Keratinocyte (primary cell): Measurements from ENCODE around the gene AOPEP. TPM values are rescaled to one million over a fixed set of nuclear protein-coding genes. Genes with fewer than 3 reads are reported as not detected.

Experiments
- DNase-seq: peaks from one replicate; pipeline ENCODE4 v3.0.0-alpha.2; 2011; ENCODE audit warnings: low read depth, missing footprints, low spot score
- FAIRE-seq: peaks from 2 replicates; lab custom pipeline; 2011; peaks lifted over from hg19 to GRCh38; lab: Jason Lieb, UNC
- H2AFZ ChIP-seq: 2 replicates; pipeline ENCODE4 v1.6.0; 2012; ENCODE audit warnings: low read length, control low read depth, inconsistent platforms; ENCODE audit not compliant: control insufficient read depth
- H3K27ac ChIP-seq: 2 replicates; pipeline ENCODE4 v1.5.1; 2011; ENCODE audit warnings: low read length; ENCODE audit not compliant: control insufficient read depth, insufficient read depth
- H3K27me3 ChIP-seq: 3 replicates; pipeline ENCODE4 v1.6.0; 2011; ENCODE audit warnings: low read length; ENCODE audit not compliant: control insufficient read depth, insufficient read depth; ENCODE audit errors: extremely low read depth
- H3K36me3 ChIP-seq, 2 experiments: 2 replicates in 1 of 2; 3 replicates in 1 of 2; pipeline ENCODE4 v1.5.1; 2011; ENCODE audit warnings: low read length in 2 of 2, mild to moderate bottlenecking in 1 of 2; ENCODE audit not compliant: control insufficient read depth in 2 of 2, insufficient read depth in 2 of 2; ENCODE audit errors: extremely low read depth in 1 of 2
- H3K4me1 ChIP-seq: 3 replicates; pipeline ENCODE4 v1.5.1; 2011; ENCODE audit warnings: low read length; ENCODE audit not compliant: control insufficient read depth, insufficient read depth; ENCODE audit errors: extremely low read depth
- H3K4me2 ChIP-seq: 3 replicates; pipeline ENCODE4 v1.6.0; 2011; ENCODE audit warnings: low read depth, low read length; ENCODE audit not compliant: control insufficient read depth, insufficient read depth; ENCODE audit errors: extremely low read depth
- H3K4me3 ChIP-seq, 3 experiments: fragments of 200-600 bp in 1 of 3; sonication (generic) in 1 of 3; 2 replicates in 2 of 3; 3 replicates in 1 of 3; pipeline ENCODE4 v1.5.1; 2011 to 2016; ENCODE audit warnings: low read length in 3 of 3, mild to moderate bottlenecking in 3 of 3, control low read depth in 2 of 3, inconsistent platforms in 1 of 3, low read depth in 1 of 3, mixed read lengths in 1 of 3, mixed run types in 1 of 3, moderate library complexity in 1 of 3; ENCODE audit not compliant: control insufficient read depth in 2 of 3, insufficient read depth in 2 of 3; ENCODE audit errors: extremely low read depth in 1 of 3
- H3K79me2 ChIP-seq: 2 replicates; pipeline ENCODE4 v1.6.0; 2012; ENCODE audit warnings: low read length; ENCODE audit not compliant: control insufficient read depth, insufficient read depth
- H3K9ac ChIP-seq: 3 replicates; pipeline ENCODE4 v1.6.0; 2011; ENCODE audit warnings: low read length; ENCODE audit not compliant: control insufficient read depth, insufficient read depth; ENCODE audit errors: extremely low read depth
- H3K9me1 ChIP-seq: 3 replicates; pipeline ENCODE4 v1.6.0; 2011; ENCODE audit warnings: low read length; ENCODE audit not compliant: control insufficient read depth, insufficient read depth; ENCODE audit errors: extremely low read depth
- H3K9me3 ChIP-seq: 2 replicates; pipeline ENCODE4 v1.5.1; 2012; ENCODE audit warnings: low read depth, low read length; ENCODE audit not compliant: control insufficient read depth
- H4K20me1 ChIP-seq: 3 replicates; pipeline ENCODE4 v1.6.0; 2011; ENCODE audit warnings: low read length; ENCODE audit not compliant: control insufficient read depth, insufficient read depth; ENCODE audit errors: extremely low read depth
- CTCF ChIP-seq, 3 experiments: IDR thresholded peaks in 1 of 3; conservative IDR thresholded peaks in 1 of 3; optimal IDR thresholded peaks in 1 of 3; 2 replicates in 2 of 3; 3 replicates in 1 of 3; pipeline versions ENCODE3 to v1.5.1; 2011; ENCODE audit warnings: low read length in 3 of 3, mild to moderate bottlenecking in 3 of 3, moderate library complexity in 2 of 3, control low read depth in 1 of 3, inconsistent platforms in 1 of 3; ENCODE audit not compliant: insufficient read depth in 2 of 3; ENCODE audit errors: extremely low read depth in 1 of 3
- EZH2 ChIP-seq: IDR thresholded peaks from one replicate; pipeline ENCODE4 v1.6.1; 2012; ENCODE audit warnings: inconsistent platforms, mild to moderate bottlenecking, low read length, moderate library complexity
- dilution Hi-C: fragments of 300-500 bp; cut with MboI; formaldehyde crosslinking; loops from one replicate; pipeline ENCODE4 v1.7.0; 2020; ENCODE audit warnings: low sequenced_read_pairs; ENCODE audit not compliant: extremely low pct_ligation_motif_present
- polyA plus RNA-seq, 5 experiments: library from polyadenylated mRNA; depleted of rRNA in 3 of 5; stranded (reverse) in 3 of 5; stranded (forward) in 1 of 5; unstranded in 1 of 5; fragments of >200 nt; gene quantifications; 1 replicate in 1 of 5; 2 replicates in 3 of 5; 3 replicates in 1 of 5; pipeline versions ENCODE4 v1.2.1 to v1.2.3, GENCODE V29; 2011 to 2012; ENCODE audit warnings: missing spikeins in 2 of 5, low read depth in 1 of 5, low replicate concordance in 1 of 5

AOPEP gene
- polyA plus RNA-seq, 1 donor (not counting 4 experiments of a cell fraction or from before 2014, with no cell fraction given): 27.0 TPM

DNA sequence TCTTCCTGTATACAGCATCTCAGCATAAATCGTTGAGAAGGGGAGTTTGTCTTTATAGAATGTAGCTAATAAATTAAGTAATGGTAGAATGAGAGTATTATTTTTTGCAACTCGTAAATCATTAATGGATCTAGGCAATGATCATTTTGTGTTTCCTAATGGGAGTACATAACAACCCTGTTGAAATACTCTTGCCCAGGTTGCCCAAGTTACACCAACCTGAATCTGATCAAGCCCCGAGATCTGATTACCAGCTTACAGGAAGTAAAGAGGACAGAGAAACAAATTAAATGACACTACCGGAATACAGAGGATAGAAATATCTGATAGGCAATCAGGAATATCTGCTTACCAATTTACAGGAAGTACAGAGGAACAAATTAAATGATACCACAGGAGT, 107.3 kb downstream of the AOPEP start:
- Histone ChIP-seq H3K4me3 (no peak overlapping the region), H3K9me1 (no peaks in the 10 kb centered on the region), H3K9me3 (no peaks in the 10 kb centered on the region), H3K79me2 (no peaks in the 10 kb centered on the region), H3K4me1 (no peaks in the 10 kb centered on the region), H3K27ac (no peak overlapping the region), H3K36me3 (no peaks in the 10 kb centered on the region), H3K9ac (no peak overlapping the region), H3K4me2 (no peak overlapping the region), H4K20me1 (no peaks in the 10 kb centered on the region), H2AFZ (no peak overlapping the region), H3K27me3 (no peaks in the 10 kb centered on the region)
- dilution Hi-C loops: no loop called here
- DNase-seq (no peak), FAIRE-seq (no peak)
- no peak for TF ChIP-seq CTCF (optimal IDR thresholded peaks at IDR 0.05 in 1 of 3, IDR thresholded peaks at IDR 0.05 in 1 of 3, conservative IDR thresholded peaks at IDR 0.05 in 1 of 3; ENCODE audit: extremely low read depth in 1 of 3, insufficient read depth in 2 of 3, low read length in 3 of 3)
- no peak for TF ChIP-seq EZH2

DNA sequence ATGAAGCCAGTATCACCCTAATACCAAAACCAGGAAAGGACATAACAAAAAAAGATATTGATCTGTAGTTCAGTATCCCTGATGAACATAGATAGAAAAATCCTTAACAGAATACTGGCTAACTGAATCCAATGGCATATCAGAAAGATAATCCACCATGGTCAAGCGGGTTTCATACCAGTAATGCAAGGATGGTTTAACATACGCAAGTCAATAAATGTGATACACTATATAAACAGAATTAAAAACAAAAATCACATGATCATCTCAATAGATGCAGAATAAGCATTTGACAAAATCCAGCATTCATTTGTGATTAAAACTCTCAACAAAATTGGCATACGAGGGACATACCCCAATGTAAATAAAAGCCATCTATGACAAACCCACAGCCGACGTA, 110.9 kb downstream of the AOPEP start:
- Histone ChIP-seq H3K4me3 (no peak overlapping the region), H4K20me1 (no peaks in the 10 kb centered on the region), H3K9me1 (no peaks in the 10 kb centered on the region), H3K9ac (no peak overlapping the region), H3K4me2 (no peak overlapping the region), H3K36me3 (no peaks in the 10 kb centered on the region), H3K27me3 (no peaks in the 10 kb centered on the region), H3K9me3 (no peaks in the 10 kb centered on the region), H2AFZ (no peak overlapping the region), H3K4me1 (no peaks in the 10 kb centered on the region), H3K79me2 (no peaks in the 10 kb centered on the region), H3K27ac (no peak overlapping the region)
- TF ChIP-seq EZH2 (no peak), CTCF (optimal IDR thresholded peaks at IDR 0.05 in 1 of 3, IDR thresholded peaks at IDR 0.05 in 1 of 3, conservative IDR thresholded peaks at IDR 0.05 in 1 of 3; ENCODE audit: extremely low read depth in 1 of 3, insufficient read depth in 2 of 3, low read length in 3 of 3) (no peak)
- no peak for FAIRE-seq
- dilution Hi-C loops: no loop called here
- DNase-seq: no peak
